ENCODE results near the gene RUBCNL.
A peak's percentile ranks its signal among the peaks of the same experiment; 100 is the strongest.

RUBCNL gene

DNA sequence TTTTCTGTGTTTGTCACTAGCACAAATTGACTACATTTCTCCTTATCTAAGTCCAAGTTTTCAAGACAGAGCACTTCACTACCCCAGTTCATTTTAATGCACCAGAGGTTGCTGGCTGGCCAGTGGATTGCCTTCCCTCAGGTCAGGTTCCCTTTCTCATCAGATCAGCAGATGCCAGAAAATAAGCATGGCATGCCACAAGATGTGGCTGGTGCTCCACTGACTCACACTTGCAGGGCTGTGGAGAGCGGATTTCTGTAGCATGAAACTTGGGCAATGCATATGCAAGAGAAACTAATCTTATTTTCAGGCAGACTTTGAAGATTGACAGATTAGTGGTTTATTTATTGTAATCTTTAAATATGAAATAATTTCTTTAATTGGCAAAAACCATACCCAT lies 79.5 kb downstream of the RUBCNL start:
- DNase-seq (ENCODE audit: low read depth in 2 of 2): no peak

DNA sequence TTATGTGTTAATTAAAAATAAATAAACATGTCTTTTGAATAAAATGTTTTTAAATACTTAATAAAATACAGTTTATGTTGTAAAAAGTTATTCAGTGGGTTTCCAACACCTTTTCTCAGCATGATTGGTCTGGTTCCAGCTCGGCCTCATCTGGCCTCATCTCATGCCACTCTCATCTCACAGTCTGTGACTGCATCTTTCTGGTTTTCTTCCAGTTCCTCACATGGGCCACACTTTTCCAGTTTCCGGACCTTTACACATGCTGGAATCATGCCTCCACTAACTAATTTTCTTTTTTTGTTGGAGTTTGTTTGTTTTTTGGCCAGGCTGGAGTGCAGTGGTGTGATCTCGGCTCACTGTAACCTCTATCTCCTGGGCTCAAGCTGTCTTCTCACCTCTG lies 82.5 kb downstream of the RUBCNL start:
- DNase-seq (ENCODE audit: low read depth in 2 of 2): no peak

DNA sequence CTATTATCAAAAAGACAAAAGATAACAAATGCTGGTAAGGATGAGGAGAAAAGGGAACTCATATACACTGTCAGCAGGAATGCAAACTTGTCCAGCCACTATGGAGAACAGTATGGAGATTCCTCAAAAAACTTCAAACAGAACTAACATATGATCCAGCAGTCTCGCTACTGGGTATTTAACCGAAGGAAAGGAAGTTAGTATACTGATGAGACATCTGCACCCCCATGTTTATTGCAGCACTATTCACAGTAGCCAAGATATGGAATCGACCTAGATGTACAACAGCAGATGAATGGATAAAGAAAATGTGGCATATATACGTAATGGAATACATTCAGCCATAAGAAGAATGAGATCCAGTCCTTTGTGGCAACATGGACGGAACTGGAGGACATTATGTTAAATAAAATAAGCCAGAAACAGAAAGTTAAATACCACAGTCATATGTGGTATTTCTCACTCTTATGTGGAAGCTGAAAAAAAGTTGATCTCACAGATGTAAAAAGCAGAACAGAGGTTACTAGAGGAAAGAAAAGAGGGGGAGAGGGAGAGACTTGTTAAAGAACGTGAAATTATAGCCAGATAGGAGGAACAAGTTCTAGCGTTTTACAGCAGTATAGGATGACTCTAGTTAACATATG lies 83.2 kb downstream of the RUBCNL start:
- DNase-seq (ENCODE audit: low read depth in 2 of 2): no peak

DNA sequence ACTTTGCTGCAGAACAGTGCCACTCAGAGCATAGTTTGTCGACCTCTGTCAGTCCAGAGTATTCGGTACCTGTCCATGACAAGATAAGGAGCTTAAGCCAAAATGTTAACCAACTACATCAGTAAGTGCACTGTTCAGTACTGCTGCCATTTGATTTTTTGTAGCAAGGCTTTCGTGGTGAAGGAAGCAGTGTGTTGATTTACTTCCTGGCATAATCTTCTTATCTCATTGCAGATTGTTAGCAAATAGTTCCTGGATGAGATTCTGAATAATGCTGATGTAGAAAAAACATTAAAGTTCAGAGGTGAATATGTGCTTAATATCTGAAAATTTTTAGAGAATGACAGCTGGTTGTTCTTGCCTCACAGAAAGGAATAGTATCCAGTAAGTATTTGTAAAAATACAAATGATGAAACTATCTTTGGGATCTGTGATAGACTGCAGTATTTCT lies 89.7 kb downstream of the RUBCNL start:
- DNase-seq (ENCODE audit: low read depth in 2 of 2): no peak

DNA sequence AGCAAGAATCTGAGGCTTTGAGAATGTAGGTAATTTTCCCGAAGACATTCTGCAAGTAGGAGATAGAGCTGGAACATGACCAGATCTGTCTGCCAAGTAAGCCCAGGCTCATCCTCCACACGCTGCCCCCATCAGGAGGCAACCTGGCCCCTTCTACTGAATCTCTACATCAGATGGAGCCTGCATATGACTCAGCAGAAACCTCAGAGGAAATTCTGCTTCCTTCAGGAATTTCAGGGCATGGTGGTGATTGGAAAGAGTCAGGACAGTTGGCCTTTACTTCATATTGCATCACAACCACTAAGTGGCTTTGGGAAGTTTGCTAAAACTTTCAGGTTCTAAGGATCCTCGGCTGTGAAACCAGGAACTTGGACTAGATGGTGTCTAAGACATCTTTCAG lies 90.1 kb downstream of the RUBCNL start:
- no peak for DNase-seq (ENCODE audit: low read depth in 2 of 2)

DNA sequence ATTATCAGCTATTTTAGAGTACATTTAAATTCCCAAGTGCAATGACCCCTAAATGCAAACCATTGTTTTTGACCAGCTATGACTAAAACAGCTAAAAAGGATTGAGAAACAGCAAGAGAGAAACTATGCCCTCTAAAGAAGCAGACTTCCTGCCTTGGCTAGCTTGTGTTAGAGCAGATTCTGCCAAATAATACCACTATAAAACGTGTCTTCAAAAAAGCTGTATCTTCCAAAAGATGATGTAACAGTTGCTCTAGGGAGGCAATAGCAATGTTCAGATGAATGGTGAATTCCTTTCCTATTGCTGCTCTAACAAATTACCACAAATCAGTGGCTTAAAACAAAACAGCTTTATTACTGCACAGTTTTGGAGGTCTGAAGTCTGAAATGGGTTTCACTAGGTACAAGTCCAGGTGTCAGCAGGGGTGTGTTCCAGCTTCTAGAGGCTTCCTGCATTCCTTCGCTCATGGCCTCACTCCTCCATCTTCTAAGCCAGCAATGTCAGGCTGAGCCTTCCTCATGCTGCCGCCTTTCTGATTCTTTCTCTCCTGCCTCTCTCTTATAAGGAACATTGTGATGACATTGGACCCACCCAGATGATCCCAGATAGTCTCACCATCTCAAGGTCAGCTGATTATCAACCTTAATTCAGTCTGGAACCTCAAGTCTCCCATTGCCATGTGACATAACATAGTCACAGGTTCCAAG lies 90.8 kb downstream of the RUBCNL start:
- DNase-seq (ENCODE audit: low read depth in 2 of 2): no peak

DNA sequence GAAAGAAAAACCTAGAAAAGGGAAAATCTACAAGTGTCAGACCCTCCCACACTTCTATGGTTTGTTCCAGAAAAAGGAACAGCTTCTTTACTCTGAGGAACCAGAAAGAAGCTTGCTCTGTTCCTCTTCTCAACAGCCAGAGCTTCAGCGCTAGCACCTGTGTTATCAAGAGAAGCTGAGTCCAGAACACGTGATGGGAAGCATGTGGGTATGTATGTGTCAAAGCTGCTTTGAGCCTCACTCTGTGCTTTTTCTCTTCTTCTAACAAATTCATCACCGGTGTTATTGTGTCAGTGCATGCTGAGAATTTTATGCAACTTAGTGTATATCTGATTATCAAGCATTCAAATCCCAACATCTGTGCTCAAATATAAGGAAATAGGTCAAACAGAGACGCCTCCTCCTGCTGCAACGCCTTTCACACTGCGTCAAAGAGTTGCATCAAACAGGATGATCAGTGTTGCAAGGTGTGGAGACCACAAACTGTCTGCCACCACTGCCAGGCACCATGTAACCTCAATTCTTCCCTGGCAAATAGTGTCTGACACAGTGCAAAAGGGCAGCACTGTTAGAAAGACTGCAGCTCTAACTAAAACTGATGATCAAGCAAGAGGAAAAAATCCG lies 91.4 kb downstream of the RUBCNL start:
- DNase-seq (ENCODE audit: low read depth in 2 of 2): peak in 1 of 2 donors; percentile 26

DNA sequence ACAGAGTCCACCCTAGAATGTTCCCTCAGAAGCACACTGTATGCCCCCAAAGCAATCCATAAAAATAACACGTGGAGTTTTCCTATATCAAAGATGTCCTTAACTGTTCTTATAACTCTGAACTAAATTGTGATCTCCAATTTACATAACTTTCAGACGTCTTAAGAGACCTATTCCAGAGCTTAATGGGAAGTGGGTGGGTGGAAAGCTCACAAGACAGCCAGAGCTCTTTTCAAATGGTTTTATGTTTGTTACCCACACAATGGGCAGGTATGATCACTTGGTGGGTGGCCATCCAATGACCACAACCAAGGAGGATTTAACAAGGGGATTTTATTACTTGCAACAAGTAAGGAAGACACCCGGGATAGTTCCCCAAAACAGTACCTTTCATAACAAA lies 93.6 kb downstream of the RUBCNL start:
- no peak for DNase-seq (ENCODE audit: low read depth in 2 of 2)
